Bronchial epithelial cell (primary cell): ENCODE results near the gene TMEM135. TPM values are rescaled to one million over a fixed set of nuclear protein-coding genes. Genes with fewer than 3 reads are reported as not detected.
A peak's percentile ranks its signal among the peaks of the same experiment; 100 is the strongest.

Source experiments
- DNase-seq: peaks from one replicate; pipeline ENCODE4 v3.0.0-alpha.2; 2010; ENCODE audit warnings: low read depth
- FAIRE-seq: peaks from 2 replicates; lab custom pipeline; 2011; peaks lifted over from hg19 to GRCh38; lab: Jason Lieb, UNC
- H3K27me3 ChIP-seq: 2 replicates; pipeline ENCODE4 v1.5.1; 2011; ENCODE audit warnings: low read length; ENCODE audit not compliant: control insufficient read depth, insufficient read depth
- H3K36me3 ChIP-seq: 2 replicates; pipeline ENCODE4 v1.5.1; 2011; ENCODE audit warnings: low read length; ENCODE audit not compliant: control insufficient read depth, insufficient read depth
- H3K4me3 ChIP-seq: 2 replicates; pipeline ENCODE4 v1.5.1; 2011; ENCODE audit warnings: mild to moderate bottlenecking, low read depth, low read length, control low read depth
- CTCF ChIP-seq: IDR thresholded peaks from 2 replicates; pipeline ENCODE4 v1.5.1; 2011; ENCODE audit warnings: mild to moderate bottlenecking, moderate library complexity, low read length, control low read depth, inconsistent platforms; ENCODE audit not compliant: insufficient read depth, severe bottlenecking
- total RNA-seq: library from RNA; depleted of rRNA; stranded (reverse); fragments of >200 nt; gene quantifications from 2 replicates; pipeline ENCODE4 v1.2.1, GENCODE V29; 2014

Gene TMEM135
- total RNA-seq, 1 donor from 2014 or later, result 6.8 TPM

GRCh38 chr11:87366346-87366745 lies 328.6 kb downstream of the TMEM135 start:
- FAIRE-seq (no peak), DNase-seq (no peak)
- no peaks in the 10 kb centered on the region for H3K36me3 ChIP-seq
- no peaks in the 10 kb centered on the region for H3K27me3 ChIP-seq
- TF ChIP-seq CTCF, result no peak
- no peak overlapping the region for H3K4me3 ChIP-seq

- Histone ChIP-seq H3K36me3 (no peaks in the 10 kb centered on the region), H3K4me3 (no peak overlapping the region), H3K27me3 (no peaks in the 10 kb centered on the region)
- DNase-seq, result peak; percentile 54
- TF ChIP-seq CTCF, result no peak
- no peak for FAIRE-seq
Observed at GRCh38 chr11:87366763-87367405, 329.1 kb downstream of the TMEM135 start.

- Histone ChIP-seq H3K27me3 (no peaks in the 10 kb centered on the region), H3K36me3 (no peaks in the 10 kb centered on the region), H3K4me3 (no peak overlapping the region)
- no peak for TF ChIP-seq CTCF
- DNase-seq (peak; percentile 12), FAIRE-seq (peak; percentile 72)
Observed at GRCh38 chr11:87368151-87368550, 330.4 kb downstream of the TMEM135 start.

GRCh38 chr11:87368858-87369480 lies 331.2 kb downstream of the TMEM135 start:
- DNase-seq (peak; percentile 90), FAIRE-seq (peak; percentile 88)
- no peak for TF ChIP-seq CTCF
- H3K4me3 ChIP-seq, result no peak overlapping the region
- no peaks in the 10 kb centered on the region for H3K36me3 ChIP-seq
- no peaks in the 10 kb centered on the region for H3K27me3 ChIP-seq

- no peak for DNase-seq
- Histone ChIP-seq H3K4me3 (no peak overlapping the region), H3K36me3 (no peaks in the 10 kb centered on the region), H3K27me3 (no peaks in the 10 kb centered on the region)
- no peak for FAIRE-seq
- TF ChIP-seq CTCF, result no peak
Observed at GRCh38 chr11:87369888-87370287, 332.2 kb downstream of the TMEM135 start.
